GM13976 (cell line): Measurements from ENCODE around the gene MLYCD.

Experiments used
- DNase-seq: peaks from one replicate; pipeline ENCODE4 v3.0.0; 2012; ENCODE audit warnings: low spot score
- CTCF ChIP-seq: IDR thresholded peaks from 2 replicates; pipeline ENCODE4 v1.5.1; 2012; ENCODE audit warnings: borderline replicate concordance, mild to moderate bottlenecking; ENCODE audit not compliant: insufficient read depth; ENCODE audit errors: extremely low read depth, missing control alignments, control extremely low read depth
- in situ Hi-C: fragments of 300-500 bp; cut with MboI; formaldehyde crosslinking; loops from one replicate; pipeline ENCODE4 v1.12.0; 2022; ENCODE audit warnings: low sequenced_read_pairs, mixed read lengths, inconsistent platforms; ENCODE audit not compliant: unreplicated experiment

The MLYCD gene

DNA sequence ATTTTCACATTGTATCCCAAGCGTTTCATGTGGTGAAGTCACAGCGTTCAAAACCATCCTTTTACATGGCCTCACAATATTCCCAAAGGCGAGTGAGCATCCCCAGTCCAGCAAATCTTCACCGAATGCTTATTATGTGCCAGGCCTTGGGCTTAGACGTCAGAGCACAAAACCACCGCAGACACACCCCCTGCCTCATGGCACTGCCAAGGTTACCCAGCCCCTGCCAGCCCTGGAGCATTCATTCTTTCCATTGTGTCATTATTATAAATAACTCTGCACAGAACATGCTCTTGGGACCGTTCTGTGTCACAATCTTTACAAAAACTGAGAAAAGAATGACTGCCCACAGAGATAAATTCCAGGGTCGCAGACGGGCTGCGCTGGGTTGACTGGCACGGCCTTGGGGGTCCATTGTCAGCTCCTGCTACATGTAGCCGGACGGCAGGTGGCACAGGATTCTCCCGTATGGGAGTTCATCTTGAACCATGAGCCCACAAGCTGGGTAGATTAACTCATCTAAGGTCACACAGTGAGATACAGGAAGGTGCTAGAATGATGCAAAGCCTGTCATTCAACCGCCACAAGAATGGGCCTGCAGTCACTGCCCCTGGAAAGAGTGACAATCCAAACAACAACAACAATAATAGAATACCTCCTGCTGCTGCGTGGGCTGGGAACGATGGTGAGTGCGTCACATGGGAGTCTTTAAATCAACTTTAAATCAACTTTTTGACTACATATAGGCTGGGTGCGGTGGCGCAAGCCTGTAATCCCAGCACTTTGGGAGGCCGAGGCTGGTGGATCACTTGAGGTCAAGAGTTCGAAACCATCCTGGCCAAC is 64.6 kb downstream of the MLYCD start:
- DNase-seq: no peak
- TF ChIP-seq CTCF: no peak
- in situ Hi-C loops: loop anchor here (25.0 kb wide), 2 partner anchors 99 to 524 kb away; no protein-coding TSS in a partner anchor

GRCh38 chr16:83964684-83965443 is 65.9 kb downstream of the MLYCD start:
- in situ Hi-C loops: loop anchor here (25.0 kb wide), 2 partner anchors 97 to 522 kb away; no protein-coding TSS in a partner anchor
- DNase-seq: no peak
- TF ChIP-seq CTCF: no peak

GRCh38 chr16:83965444-83966152 is 66.7 kb downstream of the MLYCD start:
- in situ Hi-C loops: loop anchor here (25.0 kb wide), 2 partner anchors 97 to 522 kb away; no protein-coding TSS in a partner anchor
- TF ChIP-seq CTCF: no peak
- no peak for DNase-seq

DNA sequence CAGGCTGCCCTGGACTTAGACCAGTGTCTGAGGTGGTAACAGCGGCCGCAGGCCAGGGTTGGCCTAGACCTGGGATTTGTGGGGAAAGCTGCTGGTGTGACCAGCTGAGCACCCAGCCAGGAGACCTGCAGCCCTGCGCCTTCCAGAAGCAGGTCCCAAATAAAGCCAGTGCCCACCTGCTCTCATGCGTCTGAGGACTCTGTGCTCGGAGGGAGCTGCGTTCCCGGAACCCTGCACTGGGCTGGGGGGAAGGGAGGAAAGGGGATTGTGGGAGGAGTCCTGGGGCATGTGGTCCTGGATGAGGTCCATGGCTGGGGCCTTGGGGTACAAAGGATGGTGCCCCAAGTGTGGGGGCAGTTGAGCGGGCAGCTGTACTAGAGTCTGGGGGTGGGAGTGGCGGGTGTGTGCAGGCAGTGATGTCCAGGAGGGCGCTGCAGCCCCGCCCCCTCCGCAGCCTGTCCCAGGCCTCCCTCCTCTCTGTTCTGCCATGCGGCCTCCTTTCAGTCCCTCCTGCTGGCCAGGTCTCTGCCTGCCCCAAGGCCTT is 67.3 kb downstream of the MLYCD start:
- TF ChIP-seq CTCF: no peak
- in situ Hi-C loops: loop anchor here (25.0 kb wide), 2 partner anchors 96 to 521 kb away; no protein-coding TSS in a partner anchor
- no peak for DNase-seq

DNA sequence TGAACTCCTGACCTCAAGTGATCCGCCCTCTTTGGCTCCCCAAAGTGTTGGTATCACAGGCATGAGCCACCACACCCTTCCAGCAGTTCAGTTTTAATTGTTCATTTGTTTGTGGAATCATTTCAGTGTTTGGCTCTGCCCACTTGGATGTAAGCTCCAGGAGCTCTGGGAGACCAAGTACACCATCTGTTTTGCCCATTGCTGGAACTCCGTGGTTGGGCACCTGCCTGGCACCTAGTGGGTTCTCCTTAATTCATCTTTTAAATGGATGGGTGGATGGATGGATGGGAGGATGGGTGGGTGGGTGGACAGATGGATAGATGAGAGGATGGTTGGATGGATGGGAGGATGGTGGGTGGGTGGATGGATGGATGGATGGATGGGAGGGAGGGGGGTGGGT is 68.2 kb downstream of the MLYCD start:
- in situ Hi-C loops: loop anchor here (25.0 kb wide), 2 partner anchors 95 to 520 kb away; no protein-coding TSS in a partner anchor
- TF ChIP-seq CTCF: no peak
- no peak for DNase-seq
